IMR-90 (cell line): ENCODE measurements around the gene PALLD. TPM values are rescaled to one million over a fixed set of nuclear protein-coding genes. Genes with fewer than 3 reads are reported as not detected.

Experiments used
- ATAC-seq: fragments of 200-7000 bp; cut with Tn5 transposase; 2 replicates; pipeline ENCODE4 v1.9.1; 2020; ENCODE audit warnings: low read depth, mild to moderate bottlenecking, moderate library complexity
- BruUV-seq: library from RNA; stranded (reverse); fragments of 400-500 nt; replicated peaks from 2 replicates; lab custom pipeline; 2021; lab: Mats Ljungman, UMichigan
- CTCF ChIA-PET: fragments of 300-600 bp; formaldehyde crosslinking; extraction: SDS; loops from one replicate; lab custom pipeline; 2021; ENCODE audit warnings: antibody characterized with exemption; lab: Yijun Ruan, JAX
- POLR2A ChIA-PET: fragments of 300-600 bp; sonication (Branson Sonifier 250); formaldehyde crosslinking; loops from one replicate; lab custom pipeline; 2022; ENCODE audit warnings: antibody characterized with exemption; ENCODE audit not compliant: unreplicated experiment; lab: Charles Lee
- DNase-seq: peaks from one replicate; pipeline ENCODE4 v3.0.0; 2013
- H2AFZ ChIP-seq: replicated peaks from 2 replicates; pipeline ENCODE3; 2013; ENCODE audit warnings: low read length, mild to moderate bottlenecking; ENCODE audit not compliant: poor library complexity
- H2AK5ac ChIP-seq: 2 replicates; pipeline ENCODE4 v1.6.1; 2013; ENCODE audit warnings: low read depth, low read length, inconsistent platforms
- H2AK9ac ChIP-seq: replicated peaks from 2 replicates; pipeline ENCODE3; 2013; ENCODE audit warnings: mild to moderate bottlenecking, low read depth, low read length, moderate library complexity; ENCODE audit not compliant: poor library complexity
- H2BK120ac ChIP-seq: 2 replicates; pipeline ENCODE4 v1.6.1; 2013; ENCODE audit warnings: low read depth, low read length, inconsistent platforms
- H2BK15ac ChIP-seq: 3 replicates; pipeline ENCODE4 v1.6.1; 2013; ENCODE audit warnings: low read depth, low read length, inconsistent platforms
- H2BK20ac ChIP-seq: 2 replicates; pipeline ENCODE4 v1.6.1; 2013; ENCODE audit warnings: low read depth, mild to moderate bottlenecking, inconsistent platforms, low read length, moderate library complexity
- H2BK5ac ChIP-seq: 2 replicates; pipeline ENCODE4 v1.6.1; 2013; ENCODE audit warnings: mild to moderate bottlenecking, low read depth, low read length, inconsistent platforms; ENCODE audit not compliant: poor library complexity, severe bottlenecking
- H3K14ac ChIP-seq: replicated peaks from 2 replicates; pipeline ENCODE4 v1.6.1; 2013; ENCODE audit warnings: low read depth, low read length, inconsistent platforms
- H3K18ac ChIP-seq: 2 replicates; pipeline ENCODE4 v1.6.1; 2013; ENCODE audit warnings: low read depth, low read length, control low read depth
- H3K23ac ChIP-seq: 2 replicates; pipeline ENCODE4 v1.6.1; 2013; ENCODE audit warnings: low read depth, low read length, inconsistent platforms
- H3K27ac ChIP-seq: 2 replicates; pipeline ENCODE4 v1.5.1; 2013; ENCODE audit warnings: mild to moderate bottlenecking, control low read depth, low read length; ENCODE audit not compliant: insufficient read depth
- H3K27me3 ChIP-seq: 2 replicates; pipeline ENCODE4 v1.6.1; 2013; ENCODE audit warnings: low read length; ENCODE audit not compliant: control insufficient read depth, insufficient read depth
- H3K36me3 ChIP-seq: 2 replicates; pipeline ENCODE4 v1.6.1; 2013; ENCODE audit warnings: low read length, mixed read lengths; ENCODE audit not compliant: control insufficient read depth, insufficient read depth
- H3K4ac ChIP-seq: 2 replicates; pipeline ENCODE4 v1.6.1; 2013; ENCODE audit warnings: low read depth, low read length, inconsistent platforms
- H3K4me1 ChIP-seq: 2 replicates; pipeline ENCODE4 v1.6.1; 2013; ENCODE audit warnings: low read length, mixed read lengths; ENCODE audit not compliant: control insufficient read depth, insufficient read depth
- H3K4me2 ChIP-seq: 2 replicates; pipeline ENCODE4 v1.6.1; 2013; ENCODE audit warnings: low read depth, mild to moderate bottlenecking, control low read depth, low read length, moderate library complexity
- H3K4me3 ChIP-seq: 2 replicates; pipeline ENCODE4 v1.5.1; 2013; ENCODE audit warnings: low read depth, mild to moderate bottlenecking, control low read depth, low read length, moderate library complexity; ENCODE audit not compliant: insufficient read depth
- H3K56ac ChIP-seq: 2 replicates; pipeline ENCODE4 v1.6.1; 2013; ENCODE audit warnings: low read length, inconsistent platforms; ENCODE audit not compliant: insufficient read depth; ENCODE audit errors: extremely low read depth
- H3K79me1 ChIP-seq, 2 experiments: 2 replicates each; pipeline ENCODE4 v1.6.1; 2013; ENCODE audit warnings: low read length in 2 of 2, inconsistent platforms in 1 of 2, low read depth in 1 of 2
- H3K9ac ChIP-seq: 2 replicates; pipeline ENCODE4 v1.6.1; 2013; ENCODE audit warnings: low read depth, low read length, control low read depth
- H3K9me1 ChIP-seq: 2 replicates; pipeline ENCODE4 v1.6.1; 2013; ENCODE audit warnings: low read length, inconsistent platforms; ENCODE audit not compliant: insufficient read depth
- H3K9me3 ChIP-seq: 2 replicates; pipeline ENCODE4 v1.6.1; 2013; ENCODE audit warnings: low read length; ENCODE audit not compliant: control insufficient read depth, insufficient read depth
- H4K20me1 ChIP-seq: 2 replicates; pipeline ENCODE4 v1.6.1; 2013; ENCODE audit warnings: low read length, inconsistent platforms; ENCODE audit not compliant: insufficient read depth
- H4K5ac ChIP-seq: 2 replicates; pipeline ENCODE4 v1.6.1; 2013; ENCODE audit warnings: mild to moderate bottlenecking, low read depth, low read length, control low read depth
- H4K8ac ChIP-seq, 2 experiments: 2 replicates each; pipeline ENCODE4 v1.6.1; 2013; ENCODE audit warnings: low read depth in 2 of 2, low read length in 2 of 2, control low read depth in 1 of 2, inconsistent platforms in 1 of 2
- H4K91ac ChIP-seq: 2 replicates; pipeline ENCODE4 v1.6.1; 2013; ENCODE audit warnings: low read depth, low read length, inconsistent platforms; ENCODE audit not compliant: insufficient read depth
- BHLHE40 ChIP-seq: fragments of 150-350 bp; IDR thresholded peaks from 2 replicates; pipeline ENCODE4 v1.6.1; 2016; ENCODE audit warnings: mild to moderate bottlenecking, low read depth, low read length
- CEBPB ChIP-seq: IDR thresholded peaks from 2 replicates; pipeline ENCODE4 v1.6.1; 2012; ENCODE audit warnings: low read depth, low read length, improper control_type of control experiment
- CTCF ChIP-seq: conservative IDR thresholded peaks from 2 replicates; pipeline ENCODE4 v1.5.1; 2012; ENCODE audit warnings: mild to moderate bottlenecking, low read depth, low read length, improper control_type of control experiment
- ELK1 ChIP-seq: fragments of 150-350 bp; IDR thresholded peaks from 2 replicates; pipeline ENCODE4 v1.6.1; 2016; ENCODE audit warnings: low read depth, mild to moderate bottlenecking, low read length, moderate library complexity, borderline replicate concordance
- FOS ChIP-seq: fragments of 150-350 bp; IDR thresholded peaks from 2 replicates; pipeline ENCODE4 v1.6.1; 2016; ENCODE audit warnings: low read depth, low read length
- MAZ ChIP-seq: IDR thresholded peaks from 2 replicates; pipeline ENCODE4 v1.6.1; 2012; ENCODE audit warnings: low read depth, mild to moderate bottlenecking, low read length, improper control_type of control experiment, moderate library complexity, borderline replicate concordance
- NFE2L2 ChIP-seq: fragments of 150-350 bp; IDR thresholded peaks from 2 replicates; pipeline ENCODE4 v1.6.1; 2016; ENCODE audit warnings: low read depth, mild to moderate bottlenecking, low read length
- RAD21 ChIP-seq: IDR thresholded peaks from 2 replicates; pipeline ENCODE4 v1.6.1; 2012; ENCODE audit warnings: low read length, improper control_type of control experiment
- RFX5 ChIP-seq: IDR thresholded peaks from 2 replicates; pipeline ENCODE4 v1.8.0; 2012; ENCODE audit warnings: low read depth, mild to moderate bottlenecking, low read length, moderate library complexity
- SMC3 ChIP-seq: fragments of 150-350 bp; IDR thresholded peaks from 2 replicates; pipeline ENCODE4 v1.6.1; 2016; ENCODE audit warnings: low read depth, mild to moderate bottlenecking, antibody characterized with exemption, low read length, moderate library complexity
- USF2 ChIP-seq: fragments of 150-350 bp; IDR thresholded peaks from 2 replicates; pipeline ENCODE4 v1.6.1; 2017; ENCODE audit warnings: mild to moderate bottlenecking, antibody characterized with exemption, low read length, low read depth
- WGBS, 2 experiments: methylation state at CpG; one replicate each; pipeline versions ENCODE4 v1.1.5 to v1.1.7; 2013; ENCODE audit warnings: missing lambda C conversion rate in 2 of 2; ENCODE audit not compliant: insufficient read length in 1 of 2; ENCODE audit errors: extremely low coverage in 2 of 2; 5-methylcytosine and 5-hydroxymethylcytosine counted together
- dilution Hi-C: fragments of 300-500 bp; cut with HindIII; formaldehyde crosslinking; loops from one replicate; pipeline ENCODE4 v1.14.3; 2018; ENCODE audit warnings: low sequenced_read_pairs; ENCODE audit not compliant: unreplicated experiment
- in situ Hi-C: fragments of 300-500 bp; cut with MboI; formaldehyde crosslinking; loops from 3 replicates; pipeline ENCODE4 v1.14.3; 2019; ENCODE audit warnings: low sequenced_read_pairs, inconsistent platforms, mixed read lengths
- intact Hi-C: fragments of 100-400 bp; cut with micrococcal nuclease; formaldehyde crosslinking; loops from 2 replicates; pipeline ENCODE4 v1.10.0; 2022
- polyA plus RNA-seq, 3 experiments: library from polyadenylated mRNA; depleted of rRNA; stranded (reverse); fragments of >200 nt; gene quantifications; 2 replicates each; pipeline ENCODE4 v1.2.3, GENCODE V29; 2012; ENCODE audit warnings: low replicate concordance in 1 of 3
- total RNA-seq: library from RNA; depleted of rRNA; stranded (reverse); fragments of >200 nt; gene quantifications from 2 replicates; pipeline ENCODE4 v1.2.3, GENCODE V29; 2012

PALLD gene
- total and polyA plus RNA-seq, 2 of the 4 experiments (the other 2 are of a cell fraction), result 91.0 to 91.9 TPM

GRCh38 chr4:168942985-168943384, 446.1 kb downstream of the PALLD start:
- no peak overlapping the region for H3K4ac ChIP-seq
- no peak overlapping the region for H3K14ac ChIP-seq
- H4K5ac ChIP-seq, result no peak overlapping the region
- DNase-seq (no peak), ATAC-seq (no peak)
- TF ChIP-seq RFX5 (no peak), FOS (no peak), RAD21 (peak; percentile 33), ELK1 (no peak), SMC3 (no peak), NFE2L2 (no peak), MAZ (no peak), USF2 (no peak), CTCF (peak; percentile 44), BHLHE40 (no peak), CEBPB (0 out of 2 replicates have a peak, but pooled peaks have one; percentile 21)
- no peak overlapping the region for H2AK5ac ChIP-seq
- H2BK15ac ChIP-seq, result no peak overlapping the region
- H2AFZ ChIP-seq, result no peak overlapping the region
- H3K18ac ChIP-seq, result no peak overlapping the region
- H3K4me3 ChIP-seq, result no peak overlapping the region
- no peaks in the 10 kb centered on the region for H3K4me1 ChIP-seq
- WGBS, 2 experiments, result 80% methylated on average over 1 of the region's 3 CpGs; no CpG with 5 or more reads in 1 of the 2 experiments
- intact Hi-C loops, result no loop called here
- no peaks in the 10 kb centered on the region for H4K20me1 ChIP-seq
- no TSS peak for BruUV-seq
- H3K23ac ChIP-seq, result no peak overlapping the region
- ChIA-PET POLR2A (no interaction called here), CTCF (interaction anchor here (0.5 kb wide), 1 partner anchor 262 kb away, joined by 3 read pairs; no protein-coding TSS in a partner anchor)
- no peaks in the 10 kb centered on the region for H3K36me3 ChIP-seq
- H3K4me2 ChIP-seq, result no peak overlapping the region
- no peak overlapping the region for H2BK120ac ChIP-seq
- no peak overlapping the region for H2AK9ac ChIP-seq
- no peak overlapping the region for H3K9ac ChIP-seq
- H4K8ac ChIP-seq, result no peak overlapping the region
- H3K79me1 ChIP-seq, result no peaks in the 10 kb centered on the region
- H2BK20ac ChIP-seq, result no peak overlapping the region
- H3K27ac ChIP-seq, result no peak overlapping the region
- no peak overlapping the region for H2BK5ac ChIP-seq
- no peaks in the 10 kb centered on the region for H3K27me3 ChIP-seq
- H3K9me3 ChIP-seq, result no peaks in the 10 kb centered on the region
- in situ Hi-C loops, result no loop called here
- no peak overlapping the region for H4K91ac ChIP-seq
- H3K56ac ChIP-seq, result no peak overlapping the region
- no peaks in the 10 kb centered on the region for H3K9me1 ChIP-seq
- dilution Hi-C loops, result no loop called here
